HepG2 (cell line): ENCODE data around the gene SDR42E2. TPM values are rescaled to one million over a fixed set of nuclear protein-coding genes. Genes with fewer than 3 reads are reported as not detected.

Experiments used
- ARNT ChIP-seq: fragments of 450-650 bp; IDR thresholded peaks from 2 replicates; pipeline ENCODE4 v1.6.1; 2017
- FIP1L1 ChIP-seq: fragments of 200-400 bp; formaldehyde crosslinking; IDR thresholded peaks from 2 replicates; pipeline ENCODE4 v1.6.1; 2018; ENCODE audit warnings: low read depth, mild to moderate bottlenecking, low read length, moderate library complexity, borderline replicate concordance; ENCODE audit not compliant: insufficient read depth
- HNF4A ChIP-seq: sonication (generic); formaldehyde crosslinking; IDR thresholded peaks from 2 replicates; pipeline ENCODE4 v1.4.0; 2020; ENCODE audit warnings: missing genetic modification reagents
- HOXA3 ChIP-seq: sonication (generic); formaldehyde crosslinking; IDR thresholded peaks from 2 replicates; pipeline ENCODE4 v1.5.0; 2020; ENCODE audit warnings: missing genetic modification reagents
- KDM3A ChIP-seq: IDR thresholded peaks from 2 replicates; pipeline ENCODE4 v1.6.1; 2018; ENCODE audit warnings: low read depth, missing compliant biosample characterization
- KMT2B ChIP-seq: IDR thresholded peaks from 2 replicates; pipeline ENCODE4 v1.6.1; 2016; ENCODE audit warnings: missing genetic modification reagents, missing compliant biosample characterization
- PHF5A ChIP-seq: IDR thresholded peaks from one replicate; pipeline ENCODE4 v1.6.1; 2018; ENCODE audit warnings: low read depth, missing genetic modification reagents; ENCODE audit not compliant: unreplicated experiment
- SRY ChIP-seq: sonication (generic); formaldehyde crosslinking; IDR thresholded peaks from 2 replicates; pipeline ENCODE4 v1.8.0; 2022; ENCODE audit warnings: mild to moderate bottlenecking, missing genetic modification reagents
- ZNF180 ChIP-seq: sonication (generic); formaldehyde crosslinking; IDR thresholded peaks from 2 replicates; pipeline ENCODE4 v1.4.0; 2020; ENCODE audit warnings: low read depth, missing genetic modification reagents, borderline replicate concordance
- ZNF225 ChIP-seq: sonication (generic); formaldehyde crosslinking; IDR thresholded peaks from 2 replicates; pipeline ENCODE4 v1.4.0; 2020; ENCODE audit warnings: mild to moderate bottlenecking, missing genetic modification reagents
- ZNF350 ChIP-seq: sonication (generic); formaldehyde crosslinking; IDR thresholded peaks from 2 replicates; pipeline ENCODE4 v1.4.0; 2020; ENCODE audit warnings: mild to moderate bottlenecking, low read depth, missing genetic modification reagents, borderline replicate concordance
- ZNF777 ChIP-seq: sonication (generic); formaldehyde crosslinking; IDR thresholded peaks from 2 replicates; pipeline ENCODE4 v1.4.0; 2020; ENCODE audit warnings: missing genetic modification reagents
- ZNF816 ChIP-seq: sonication (generic); formaldehyde crosslinking; IDR thresholded peaks from 2 replicates; pipeline ENCODE4 v1.8.0; 2022; ENCODE audit warnings: missing genetic modification reagents, mild to moderate bottlenecking, borderline replicate concordance
- ZSCAN29 ChIP-seq: sonication (generic); formaldehyde crosslinking; conservative IDR thresholded peaks from 2 replicates; pipeline ENCODE4 v1.4.0; 2020; ENCODE audit warnings: mild to moderate bottlenecking, missing genetic modification reagents
- polyA plus RNA-seq, 8 experiments: library from polyadenylated mRNA; depleted of rRNA in 3 of 8; stranded (reverse) in 7 of 8; unstranded in 1 of 8; fragments of >200 nt; fragmentation: Illumina TruSeq in 4 of 8; extraction: Trizol in 4 of 8; gene quantifications; 2 replicates each; pipeline versions ENCODE4 v1.2.1 to v1.2.3, GENCODE V29; 2011 to 2016; ENCODE audit warnings: low read depth in 4 of 8, missing spikeins in 1 of 8, mixed read lengths in 1 of 8; ENCODE audit not compliant: insufficient read depth in 1 of 8
- total RNA-seq, 5 experiments: library from RNA; depleted of rRNA; stranded (reverse); fragments of >200 nt; fragmentation: Illumina TruSeq; extraction: Trizol; gene quantifications; 2 replicates each; pipeline ENCODE4 v1.2.3, GENCODE V29; 2016; ENCODE audit warnings: low read depth in 1 of 5
- TF ChIP-seq, protein P1 (sequence below): sonication (generic); formaldehyde crosslinking; IDR thresholded peaks from 2 replicates; pipeline ENCODE4 v1.9.0; 2021; ENCODE audit warnings: mild to moderate bottlenecking, missing genetic modification reagents
- TF ChIP-seq, protein P2 (sequence below): sonication (generic); formaldehyde crosslinking; IDR thresholded peaks from 2 replicates; pipeline ENCODE4 v1.4.0; 2020; ENCODE audit warnings: missing genetic modification reagents
- TF ChIP-seq, protein P3 (sequence below): IDR thresholded peaks from 2 replicates; pipeline ENCODE4 v1.6.1; 2016; ENCODE audit warnings: missing compliant biosample characterization, missing genetic modification reagents, borderline replicate concordance

The SDR42E2 gene
- total and polyA plus RNA-seq, 2 of the 13 experiments (the other 11 are each of a cell fraction or from before 2014, with no cell fraction given), result 0.05 to 0.11 TPM

DNA sequence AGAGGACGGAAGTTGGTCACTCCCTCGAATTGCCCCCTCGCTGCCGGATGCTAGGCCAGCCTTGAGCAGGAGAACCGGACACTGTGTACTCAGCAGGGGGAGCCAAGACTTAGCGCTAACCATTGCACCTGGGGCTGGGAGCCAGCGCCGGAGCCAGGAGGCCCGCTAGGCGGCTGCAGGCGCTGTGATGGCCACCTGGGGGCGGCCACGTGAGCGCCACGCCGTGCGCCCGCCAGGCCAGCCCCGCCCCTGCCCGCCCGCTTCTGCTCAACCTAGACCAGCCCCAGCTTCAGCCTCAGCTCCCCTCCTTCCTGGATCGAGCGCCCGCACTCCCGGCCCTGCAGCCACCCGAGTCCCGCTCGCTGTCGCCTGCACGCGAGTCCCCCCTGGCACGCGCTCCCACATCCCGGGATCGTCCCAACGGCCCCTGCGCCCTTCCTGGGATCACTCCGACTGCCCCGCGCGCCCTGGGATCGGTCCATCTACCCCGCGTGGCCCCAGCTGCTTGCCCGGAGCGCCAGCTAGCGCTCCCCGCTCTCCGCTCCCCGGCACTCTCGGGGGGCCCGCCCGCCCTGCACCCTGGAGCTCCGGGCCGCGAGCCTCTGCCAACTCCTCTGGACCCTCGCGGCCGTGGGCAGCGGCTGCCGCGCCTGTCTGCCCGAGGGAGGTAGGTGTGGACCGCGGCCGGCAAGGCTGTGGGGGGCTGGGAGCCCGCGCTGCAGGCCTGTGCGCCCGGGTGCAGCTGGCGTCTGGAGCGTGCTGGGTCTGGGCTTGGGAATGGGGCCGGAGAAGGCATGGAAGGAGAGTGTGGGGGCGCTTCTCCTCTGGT is 43.9 kb downstream of the SDR42E2 start, which contains the start of gene EEF2K (continued):
- TF ChIP-seq ZNF777 (CRISPR knock-in tag) (no peak), PHF5A (CRISPR knock-in tag) (peak; percentile 88), HNF4A (CRISPR knock-in tag) (peak; percentile 72), ZNF225 (CRISPR knock-in tag) (peak; percentile 86; the same call in 1 of the 2 replicates), FIP1L1 (0 out of 2 replicates have a peak, but pooled peaks have one; percentile 53), KMT2B (peak; percentile 91), ZSCAN29 (CRISPR knock-in tag) (no peak), ZNF180 (CRISPR knock-in tag) (no peak), KDM3A (CRISPR knock-in tag) (peak; percentile 98), ZNF350 (CRISPR knock-in tag) (peak; percentile 71), HOXA3 (CRISPR knock-in tag) (peak; percentile 98), SRY (CRISPR knock-in tag) (peak; percentile 96), ZNF816 (0 out of 2 replicates have a peak, but pooled peaks have one; percentile 9), ARNT (no peak)
- TF ChIP-seq, protein P1, sequence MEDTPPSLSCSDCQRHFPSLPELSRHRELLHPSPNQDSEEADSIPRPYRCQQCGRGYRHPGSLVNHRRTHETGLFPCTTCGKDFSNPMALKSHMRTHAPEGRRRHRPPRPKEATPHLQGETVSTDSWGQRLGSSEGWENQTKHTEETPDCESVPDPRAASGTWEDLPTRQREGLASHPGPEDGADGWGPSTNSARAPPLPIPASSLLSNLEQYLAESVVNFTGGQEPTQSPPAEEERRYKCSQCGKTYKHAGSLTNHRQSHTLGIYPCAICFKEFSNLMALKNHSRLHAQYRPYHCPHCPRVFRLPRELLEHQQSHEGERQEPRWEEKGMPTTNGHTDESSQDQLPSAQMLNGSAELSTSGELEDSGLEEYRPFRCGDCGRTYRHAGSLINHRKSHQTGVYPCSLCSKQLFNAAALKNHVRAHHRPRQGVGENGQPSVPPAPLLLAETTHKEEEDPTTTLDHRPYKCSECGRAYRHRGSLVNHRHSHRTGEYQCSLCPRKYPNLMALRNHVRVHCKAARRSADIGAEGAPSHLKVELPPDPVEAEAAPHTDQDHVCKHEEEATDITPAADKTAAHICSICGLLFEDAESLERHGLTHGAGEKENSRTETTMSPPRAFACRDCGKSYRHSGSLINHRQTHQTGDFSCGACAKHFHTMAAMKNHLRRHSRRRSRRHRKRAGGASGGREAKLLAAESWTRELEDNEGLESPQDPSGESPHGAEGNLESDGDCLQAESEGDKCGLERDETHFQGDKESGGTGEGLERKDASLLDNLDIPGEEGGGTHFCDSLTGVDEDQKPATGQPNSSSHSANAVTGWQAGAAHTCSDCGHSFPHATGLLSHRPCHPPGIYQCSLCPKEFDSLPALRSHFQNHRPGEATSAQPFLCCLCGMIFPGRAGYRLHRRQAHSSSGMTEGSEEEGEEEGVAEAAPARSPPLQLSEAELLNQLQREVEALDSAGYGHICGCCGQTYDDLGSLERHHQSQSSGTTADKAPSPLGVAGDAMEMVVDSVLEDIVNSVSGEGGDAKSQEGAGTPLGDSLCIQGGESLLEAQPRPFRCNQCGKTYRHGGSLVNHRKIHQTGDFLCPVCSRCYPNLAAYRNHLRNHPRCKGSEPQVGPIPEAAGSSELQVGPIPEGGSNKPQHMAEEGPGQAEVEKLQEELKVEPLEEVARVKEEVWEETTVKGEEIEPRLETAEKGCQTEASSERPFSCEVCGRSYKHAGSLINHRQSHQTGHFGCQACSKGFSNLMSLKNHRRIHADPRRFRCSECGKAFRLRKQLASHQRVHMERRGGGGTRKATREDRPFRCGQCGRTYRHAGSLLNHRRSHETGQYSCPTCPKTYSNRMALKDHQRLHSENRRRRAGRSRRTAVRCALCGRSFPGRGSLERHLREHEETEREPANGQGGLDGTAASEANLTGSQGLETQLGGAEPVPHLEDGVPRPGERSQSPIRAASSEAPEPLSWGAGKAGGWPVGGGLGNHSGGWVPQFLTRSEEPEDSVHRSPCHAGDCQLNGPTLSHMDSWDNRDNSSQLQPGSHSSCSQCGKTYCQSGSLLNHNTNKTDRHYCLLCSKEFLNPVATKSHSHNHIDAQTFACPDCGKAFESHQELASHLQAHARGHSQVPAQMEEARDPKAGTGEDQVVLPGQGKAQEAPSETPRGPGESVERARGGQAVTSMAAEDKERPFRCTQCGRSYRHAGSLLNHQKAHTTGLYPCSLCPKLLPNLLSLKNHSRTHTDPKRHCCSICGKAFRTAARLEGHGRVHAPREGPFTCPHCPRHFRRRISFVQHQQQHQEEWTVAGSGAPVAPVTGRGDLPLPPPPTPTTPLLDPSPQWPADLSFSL (CRISPR knock-in tag), result no peak
- TF ChIP-seq, protein P2, sequence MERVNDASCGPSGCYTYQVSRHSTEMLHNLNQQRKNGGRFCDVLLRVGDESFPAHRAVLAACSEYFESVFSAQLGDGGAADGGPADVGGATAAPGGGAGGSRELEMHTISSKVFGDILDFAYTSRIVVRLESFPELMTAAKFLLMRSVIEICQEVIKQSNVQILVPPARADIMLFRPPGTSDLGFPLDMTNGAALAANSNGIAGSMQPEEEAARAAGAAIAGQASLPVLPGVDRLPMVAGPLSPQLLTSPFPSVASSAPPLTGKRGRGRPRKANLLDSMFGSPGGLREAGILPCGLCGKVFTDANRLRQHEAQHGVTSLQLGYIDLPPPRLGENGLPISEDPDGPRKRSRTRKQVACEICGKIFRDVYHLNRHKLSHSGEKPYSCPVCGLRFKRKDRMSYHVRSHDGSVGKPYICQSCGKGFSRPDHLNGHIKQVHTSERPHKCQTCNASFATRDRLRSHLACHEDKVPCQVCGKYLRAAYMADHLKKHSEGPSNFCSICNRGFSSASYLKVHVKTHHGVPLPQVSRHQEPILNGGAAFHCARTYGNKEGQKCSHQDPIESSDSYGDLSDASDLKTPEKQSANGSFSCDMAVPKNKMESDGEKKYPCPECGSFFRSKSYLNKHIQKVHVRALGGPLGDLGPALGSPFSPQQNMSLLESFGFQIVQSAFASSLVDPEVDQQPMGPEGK (CRISPR knock-in tag), result peak; percentile 91
- TF ChIP-seq, protein P3, sequence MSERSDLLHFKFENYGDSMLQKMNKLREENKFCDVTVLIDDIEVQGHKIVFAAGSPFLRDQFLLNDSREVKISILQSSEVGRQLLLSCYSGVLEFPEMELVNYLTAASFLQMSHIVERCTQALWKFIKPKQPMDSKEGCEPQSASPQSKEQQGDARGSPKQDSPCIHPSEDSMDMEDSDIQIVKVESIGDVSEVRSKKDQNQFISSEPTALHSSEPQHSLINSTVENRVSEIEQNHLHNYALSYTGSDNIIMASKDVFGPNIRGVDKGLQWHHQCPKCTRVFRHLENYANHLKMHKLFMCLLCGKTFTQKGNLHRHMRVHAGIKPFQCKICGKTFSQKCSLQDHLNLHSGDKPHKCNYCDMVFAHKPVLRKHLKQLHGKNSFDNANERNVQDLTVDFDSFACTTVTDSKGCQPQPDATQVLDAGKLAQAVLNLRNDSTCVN (CRISPR knock-in tag), result peak; percentile 93
